MM.1S (cell line): ENCODE data around the gene PHF3.

Source experiments
- EZH2phosphoT487 ChIP-seq: fragments of 300-600 bp; sonication (generic); IDR thresholded peaks from 2 replicates; pipeline ENCODE4 v1.6.1; 2018; ENCODE audit warnings: antibody characterized with exemption, low read length
- TF ChIP-seq, protein P1 (sequence below): fragments of 300-600 bp; sonication (generic); IDR thresholded peaks from 2 replicates; pipeline ENCODE4 v1.5.1; 2016; ENCODE audit warnings: antibody characterized with exemption, low read length, mixed read lengths

DNA sequence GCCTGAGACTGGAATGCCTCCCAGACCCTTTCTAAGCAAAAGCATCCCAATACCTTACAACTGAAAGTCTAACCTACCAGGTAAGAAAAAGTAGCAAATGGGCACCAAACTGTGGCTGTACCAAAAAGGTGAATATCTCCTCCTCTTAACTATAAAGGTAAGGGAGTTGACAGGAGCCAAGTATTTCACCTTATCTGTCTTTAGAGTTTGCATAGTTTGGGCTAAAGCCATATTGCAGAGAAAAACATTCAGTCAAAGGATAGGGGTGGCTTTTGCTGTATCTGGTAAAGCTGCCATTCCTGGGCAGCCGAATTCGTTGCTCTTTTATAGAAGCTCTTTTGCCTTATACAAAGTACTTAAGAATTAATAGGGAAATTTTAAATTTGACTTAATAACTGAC lies 38.1 kb downstream of the PHF3 start:
- TF ChIP-seq, protein P1, sequence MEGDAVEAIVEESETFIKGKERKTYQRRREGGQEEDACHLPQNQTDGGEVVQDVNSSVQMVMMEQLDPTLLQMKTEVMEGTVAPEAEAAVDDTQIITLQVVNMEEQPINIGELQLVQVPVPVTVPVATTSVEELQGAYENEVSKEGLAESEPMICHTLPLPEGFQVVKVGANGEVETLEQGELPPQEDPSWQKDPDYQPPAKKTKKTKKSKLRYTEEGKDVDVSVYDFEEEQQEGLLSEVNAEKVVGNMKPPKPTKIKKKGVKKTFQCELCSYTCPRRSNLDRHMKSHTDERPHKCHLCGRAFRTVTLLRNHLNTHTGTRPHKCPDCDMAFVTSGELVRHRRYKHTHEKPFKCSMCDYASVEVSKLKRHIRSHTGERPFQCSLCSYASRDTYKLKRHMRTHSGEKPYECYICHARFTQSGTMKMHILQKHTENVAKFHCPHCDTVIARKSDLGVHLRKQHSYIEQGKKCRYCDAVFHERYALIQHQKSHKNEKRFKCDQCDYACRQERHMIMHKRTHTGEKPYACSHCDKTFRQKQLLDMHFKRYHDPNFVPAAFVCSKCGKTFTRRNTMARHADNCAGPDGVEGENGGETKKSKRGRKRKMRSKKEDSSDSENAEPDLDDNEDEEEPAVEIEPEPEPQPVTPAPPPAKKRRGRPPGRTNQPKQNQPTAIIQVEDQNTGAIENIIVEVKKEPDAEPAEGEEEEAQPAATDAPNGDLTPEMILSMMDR, result no peak
- TF ChIP-seq EZH2phosphoT487, result no peak
